Measurements from ENCODE around the gene GXYLT1. TPM values are rescaled to one million over a fixed set of nuclear protein-coding genes. Genes with fewer than 3 reads are reported as not detected.

The GXYLT1 gene
- total and polyA plus RNA-seq, 2 experiments from 2014 or later, result 3.9 to 13.4 TPM

DNA sequence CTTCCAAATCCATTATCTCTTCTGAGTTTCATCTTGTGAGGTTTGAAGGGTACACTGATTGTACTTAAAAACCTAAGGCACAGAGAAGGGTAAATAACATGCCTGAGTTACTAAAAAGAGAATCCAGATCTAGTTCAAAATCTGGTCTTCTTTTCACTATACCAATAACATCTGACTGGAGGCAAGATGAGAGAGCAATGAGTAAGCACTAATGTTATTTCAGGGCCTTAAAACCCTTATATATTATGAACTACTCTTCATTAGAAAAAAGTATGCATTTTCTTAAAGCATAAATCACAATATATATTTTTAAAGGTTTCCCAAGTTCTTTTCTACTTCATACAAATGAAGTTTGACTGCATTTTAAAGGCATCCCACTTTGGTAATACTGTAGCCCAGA lies 60.2 kb downstream of the GXYLT1 start:
- H3K4me1 Mint-ChIP-seq, result peaks cover 9% of the 10 kb centered on the region
- no peak for ATAC-seq
- TF ChIP-seq JUNB (IDR thresholded peaks at IDR 0.05; ENCODE audit: unreplicated experiment), result no peak
- TF ChIP-seq, protein P1, sequence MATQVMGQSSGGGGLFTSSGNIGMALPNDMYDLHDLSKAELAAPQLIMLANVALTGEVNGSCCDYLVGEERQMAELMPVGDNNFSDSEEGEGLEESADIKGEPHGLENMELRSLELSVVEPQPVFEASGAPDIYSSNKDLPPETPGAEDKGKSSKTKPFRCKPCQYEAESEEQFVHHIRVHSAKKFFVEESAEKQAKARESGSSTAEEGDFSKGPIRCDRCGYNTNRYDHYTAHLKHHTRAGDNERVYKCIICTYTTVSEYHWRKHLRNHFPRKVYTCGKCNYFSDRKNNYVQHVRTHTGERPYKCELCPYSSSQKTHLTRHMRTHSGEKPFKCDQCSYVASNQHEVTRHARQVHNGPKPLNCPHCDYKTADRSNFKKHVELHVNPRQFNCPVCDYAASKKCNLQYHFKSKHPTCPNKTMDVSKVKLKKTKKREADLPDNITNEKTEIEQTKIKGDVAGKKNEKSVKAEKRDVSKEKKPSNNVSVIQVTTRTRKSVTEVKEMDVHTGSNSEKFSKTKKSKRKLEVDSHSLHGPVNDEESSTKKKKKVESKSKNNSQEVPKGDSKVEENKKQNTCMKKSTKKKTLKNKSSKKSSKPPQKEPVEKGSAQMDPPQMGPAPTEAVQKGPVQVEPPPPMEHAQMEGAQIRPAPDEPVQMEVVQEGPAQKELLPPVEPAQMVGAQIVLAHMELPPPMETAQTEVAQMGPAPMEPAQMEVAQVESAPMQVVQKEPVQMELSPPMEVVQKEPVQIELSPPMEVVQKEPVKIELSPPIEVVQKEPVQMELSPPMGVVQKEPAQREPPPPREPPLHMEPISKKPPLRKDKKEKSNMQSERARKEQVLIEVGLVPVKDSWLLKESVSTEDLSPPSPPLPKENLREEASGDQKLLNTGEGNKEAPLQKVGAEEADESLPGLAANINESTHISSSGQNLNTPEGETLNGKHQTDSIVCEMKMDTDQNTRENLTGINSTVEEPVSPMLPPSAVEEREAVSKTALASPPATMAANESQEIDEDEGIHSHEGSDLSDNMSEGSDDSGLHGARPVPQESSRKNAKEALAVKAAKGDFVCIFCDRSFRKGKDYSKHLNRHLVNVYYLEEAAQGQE (IDR thresholded peaks at IDR 0.05; ENCODE audit: unreplicated experiment), result no peak
- TF ChIP-seq, protein P2, sequence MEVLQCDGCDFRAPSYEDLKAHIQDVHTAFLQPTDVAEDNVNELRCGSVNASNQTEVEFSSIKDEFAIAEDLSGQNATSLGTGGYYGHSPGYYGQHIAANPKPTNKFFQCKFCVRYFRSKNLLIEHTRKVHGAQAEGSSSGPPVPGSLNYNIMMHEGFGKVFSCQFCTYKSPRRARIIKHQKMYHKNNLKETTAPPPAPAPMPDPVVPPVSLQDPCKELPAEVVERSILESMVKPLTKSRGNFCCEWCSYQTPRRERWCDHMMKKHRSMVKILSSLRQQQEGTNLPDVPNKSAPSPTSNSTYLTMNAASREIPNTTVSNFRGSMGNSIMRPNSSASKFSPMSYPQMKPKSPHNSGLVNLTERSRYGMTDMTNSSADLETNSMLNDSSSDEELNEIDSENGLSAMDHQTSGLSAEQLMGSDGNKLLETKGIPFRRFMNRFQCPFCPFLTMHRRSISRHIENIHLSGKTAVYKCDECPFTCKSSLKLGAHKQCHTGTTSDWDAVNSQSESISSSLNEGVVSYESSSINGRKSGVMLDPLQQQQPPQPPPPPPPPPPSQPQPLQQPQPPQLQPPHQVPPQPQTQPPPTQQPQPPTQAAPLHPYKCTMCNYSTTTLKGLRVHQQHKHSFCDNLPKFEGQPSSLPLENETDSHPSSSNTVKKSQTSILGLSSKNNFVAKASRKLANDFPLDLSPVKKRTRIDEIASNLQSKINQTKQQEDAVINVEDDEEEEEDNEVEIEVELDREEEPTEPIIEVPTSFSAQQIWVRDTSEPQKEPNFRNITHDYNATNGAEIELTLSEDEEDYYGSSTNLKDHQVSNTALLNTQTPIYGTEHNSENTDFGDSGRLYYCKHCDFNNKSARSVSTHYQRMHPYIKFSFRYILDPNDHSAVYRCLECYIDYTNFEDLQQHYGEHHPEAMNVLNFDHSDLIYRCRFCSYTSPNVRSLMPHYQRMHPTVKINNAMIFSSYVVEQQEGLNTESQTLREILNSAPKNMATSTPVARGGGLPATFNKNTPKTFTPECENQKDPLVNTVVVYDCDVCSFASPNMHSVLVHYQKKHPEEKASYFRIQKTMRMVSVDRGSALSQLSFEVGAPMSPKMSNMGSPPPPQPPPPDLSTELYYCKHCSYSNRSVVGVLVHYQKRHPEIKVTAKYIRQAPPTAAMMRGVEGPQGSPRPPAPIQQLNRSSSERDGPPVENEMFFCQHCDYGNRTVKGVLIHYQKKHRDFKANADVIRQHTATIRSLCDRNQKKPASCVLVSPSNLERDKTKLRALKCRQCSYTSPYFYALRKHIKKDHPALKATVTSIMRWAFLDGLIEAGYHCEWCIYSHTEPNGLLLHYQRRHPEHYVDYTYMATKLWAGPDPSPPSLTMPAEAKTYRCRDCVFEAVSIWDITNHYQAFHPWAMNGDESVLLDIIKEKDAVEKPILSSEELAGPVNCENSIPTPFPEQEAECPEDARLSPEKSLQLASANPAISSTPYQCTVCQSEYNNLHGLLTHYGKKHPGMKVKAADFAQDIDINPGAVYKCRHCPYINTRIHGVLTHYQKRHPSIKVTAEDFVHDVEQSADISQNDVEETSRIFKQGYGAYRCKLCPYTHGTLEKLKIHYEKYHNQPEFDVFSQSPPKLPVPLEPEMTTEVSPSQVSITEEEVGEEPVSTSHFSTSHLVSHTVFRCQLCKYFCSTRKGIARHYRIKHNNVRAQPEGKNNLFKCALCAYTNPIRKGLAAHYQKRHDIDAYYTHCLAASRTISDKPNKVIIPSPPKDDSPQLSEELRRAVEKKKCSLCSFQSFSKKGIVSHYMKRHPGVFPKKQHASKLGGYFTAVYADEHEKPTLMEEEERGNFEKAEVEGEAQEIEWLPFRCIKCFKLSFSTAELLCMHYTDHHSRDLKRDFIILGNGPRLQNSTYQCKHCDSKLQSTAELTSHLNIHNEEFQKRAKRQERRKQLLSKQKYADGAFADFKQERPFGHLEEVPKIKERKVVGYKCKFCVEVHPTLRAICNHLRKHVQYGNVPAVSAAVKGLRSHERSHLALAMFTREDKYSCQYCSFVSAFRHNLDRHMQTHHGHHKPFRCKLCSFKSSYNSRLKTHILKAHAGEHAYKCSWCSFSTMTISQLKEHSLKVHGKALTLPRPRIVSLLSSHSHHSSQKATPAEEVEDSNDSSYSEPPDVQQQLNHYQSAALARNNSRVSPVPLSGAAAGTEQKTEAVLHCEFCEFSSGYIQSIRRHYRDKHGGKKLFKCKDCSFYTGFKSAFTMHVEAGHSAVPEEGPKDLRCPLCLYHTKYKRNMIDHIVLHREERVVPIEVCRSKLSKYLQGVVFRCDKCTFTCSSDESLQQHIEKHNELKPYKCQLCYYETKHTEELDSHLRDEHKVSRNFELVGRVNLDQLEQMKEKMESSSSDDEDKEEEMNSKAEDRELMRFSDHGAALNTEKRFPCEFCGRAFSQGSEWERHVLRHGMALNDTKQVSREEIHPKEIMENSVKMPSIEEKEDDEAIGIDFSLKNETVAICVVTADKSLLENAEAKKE (CRISPR knock-in tag; IDR thresholded peaks at IDR 0.05), result no peak
- TF ChIP-seq EZH2 (IDR thresholded peaks at IDR 0.05; ENCODE audit: low read depth, unreplicated experiment), result no peak
- TF ChIP-seq ZNF331 (CRISPR knock-in tag; IDR thresholded peaks at IDR 0.05; ENCODE audit: low read depth), result no peak
- TF ChIP-seq STAT1 (IDR thresholded peaks at IDR 0.05; ENCODE audit: unreplicated experiment), result no peak
- no peak for TF ChIP-seq ZNF114 (CRISPR knock-in tag; IDR thresholded peaks at IDR 0.05)

More for the DNA sequence above, 60.2 kb downstream of the GXYLT1 start:
- peaks cover 4% of the 10 kb centered on the region for H3K4me1 ChIP-seq (ENCODE audit: insufficient read depth)
- H3K36me3 Mint-ChIP-seq (ENCODE audit: low read depth), result no peaks in the 10 kb centered on the region
- no peaks in the 10 kb centered on the region for H3K27me3 ChIP-seq (ENCODE audit: insufficient read depth)
- H3K9me3 Mint-ChIP-seq, result no peaks in the 10 kb centered on the region
- H3K4me3 ChIP-seq, result no peak overlapping the region
- no peak overlapping the region for H3K4me3 Mint-ChIP-seq
- no peaks in the 10 kb centered on the region for H4K20me1 ChIP-seq (replicated peaks; ENCODE audit: insufficient read depth)
- no peak for DNase-seq (ENCODE audit: low spot score)
- no peak overlapping the region for H3K27ac ChIP-seq (ENCODE audit: low read depth)
- peaks cover 4% of the 10 kb centered on the region for H3K27me3 Mint-ChIP-seq (ENCODE audit: insufficient read depth, low read depth, poor library complexity)
- no peak overlapping the region for H2AFZ ChIP-seq
- H3F3A ChIP-seq (replicated peaks; ENCODE audit: low read depth), result no peaks in the 10 kb centered on the region
- no peaks in the 10 kb centered on the region for H3K9me2 ChIP-seq (ENCODE audit: insufficient read depth)
- no peaks in the 10 kb centered on the region for H3K36me3 ChIP-seq (ENCODE audit: insufficient read depth)
- no peaks in the 10 kb centered on the region for H3K79me2 ChIP-seq (replicated peaks; ENCODE audit: insufficient read depth)
- no peak overlapping the region for H3K4me2 ChIP-seq
- H3K27ac Mint-ChIP-seq, result no peak overlapping the region
